AG09309 (cell line): Measurements from ENCODE around the gene SMPDL3A.

Source experiments
- DNase-seq: peaks from one replicate; pipeline ENCODE4 v3.0.0-alpha.2; 2010; ENCODE audit warnings: low read depth
- H3K4me3 ChIP-seq: 2 replicates; pipeline ENCODE4 v1.5.1; 2011; ENCODE audit warnings: mild to moderate bottlenecking, low read depth, low read length, moderate library complexity; ENCODE audit not compliant: control insufficient read depth
- CTCF ChIP-seq: IDR thresholded peaks from 2 replicates; pipeline ENCODE4 v1.5.1; 2011; ENCODE audit warnings: mild to moderate bottlenecking, low read depth, low read length, inconsistent platforms; ENCODE audit not compliant: insufficient read depth, control insufficient read depth; ENCODE audit errors: missing control alignments

Gene SMPDL3A

GRCh38 chr6:122787721-122788120 is 1.3 kb upstream of the SMPDL3A start:
- no peak overlapping the region for H3K4me3 ChIP-seq
- DNase-seq: no peak
- TF ChIP-seq CTCF: no peak

- no peak overlapping the region for H3K4me3 ChIP-seq
- DNase-seq: no peak
- TF ChIP-seq CTCF: no peak
Measured at GRCh38 chr6:122788208-122788607, 850 bp upstream of the SMPDL3A start.

GRCh38 chr6:122788663-122789181 is 336 bp upstream of the SMPDL3A start:
- peak; percentile 55 for DNase-seq
- TF ChIP-seq CTCF: no peak
- peak overlapping the region; percentile 76 for H3K4me3 ChIP-seq

GRCh38 chr6:122790028-122790422 is 967 bp downstream of the SMPDL3A start:
- peak overlapping the region; percentile 76 for H3K4me3 ChIP-seq
- TF ChIP-seq CTCF: no peak
- DNase-seq: no peak

- TF ChIP-seq CTCF: no peak
- H3K4me3 ChIP-seq: peak overlapping the region; percentile 76
- no peak for DNase-seq
Measured at GRCh38 chr6:122790423-122791309, 1.6 kb downstream of the SMPDL3A start.

- no peak for TF ChIP-seq CTCF
- H3K4me3 ChIP-seq: no peak overlapping the region
- DNase-seq: no peak
Measured at GRCh38 chr6:122791310-122791679, 2.2 kb downstream of the SMPDL3A start.
